Adrenal gland (tissue), 12 donors: ENCODE results near the gene TGFB1. TPM values are rescaled to one million over a fixed set of nuclear protein-coding genes. Genes with fewer than 3 reads are reported as not detected.

ENCODE experiments used
- DNase-seq, 7 donors: peaks; one replicate each; pipeline ENCODE4 v3.0.0-alpha.2; 2019 to 2020
- H3K27ac ChIP-seq, 5 donors: fragments of 200-600 bp; sonication (generic) in 4 of 5; 1 replicate in 3 of 5; 2 replicates in 2 of 5; pipeline versions ENCODE4 v1.5.1 to v1.8.0; 2016 to 2020; ENCODE audit warnings: mild to moderate bottlenecking in 1 of 5
- H3K27me3 ChIP-seq: fragments of 200-600 bp; 2 replicates; pipeline ENCODE4 v1.8.0; 2021
- H3K36me3 ChIP-seq, 2 donors: fragments of 200-600 bp; replicated peaks in 1 of 2; 1 replicate in 1 of 2; 2 replicates in 1 of 2; pipeline versions ENCODE4 v1.5.1 to v1.8.0; 2018 to 2022
- H3K4me1 ChIP-seq, 2 donors: fragments of 200-600 bp; replicated peaks in 1 of 2; 1 replicate in 1 of 2; 2 replicates in 1 of 2; pipeline versions ENCODE4 v1.5.1 to v1.8.0; 2018 to 2021
- H3K4me3 ChIP-seq, 4 donors: fragments of 200-600 bp; sonication (generic) in 3 of 4; one replicate each; pipeline ENCODE4 v1.5.1; 2016 to 2018
- H3K9me3 ChIP-seq, 3 donors: fragments of 200-600 bp; sonication (generic) in 1 of 3; replicated peaks in 1 of 3; 1 replicate in 2 of 3; 2 replicates in 1 of 3; pipeline versions ENCODE4 v1.5.1 to v1.8.0; 2016 to 2021
- CTCF ChIP-seq, 6 experiments: fragments of 450-650 bp in 4 of 6; fragments of 200-600 bp in 2 of 6; sonication (generic) in 1 of 6; IDR thresholded peaks; 1 replicate in 5 of 6; 2 replicates in 1 of 6; pipeline versions ENCODE4 v1.5.1 to v1.8.0; 2016 to 2021; ENCODE audit warnings: antibody characterized with exemption in 6 of 6, mild to moderate bottlenecking in 2 of 6, moderate library complexity in 1 of 6
- POLR2A ChIP-seq, 2 donors: fragments of 450-650 bp; IDR thresholded peaks; one replicate each; pipeline ENCODE4 v1.6.1; 2017; ENCODE audit warnings: antibody characterized with exemption in 2 of 2, mild to moderate bottlenecking in 2 of 2, moderate library complexity in 1 of 2
- WGBS, 4 donors: extraction: QIAGEN DNeasy Blood & Tissue Kit in 2 of 4; methylation state at CpG; one replicate each; pipeline versions ENCODE4 v1.1.5 to v1.1.7; 2013 to 2017; 5-methylcytosine and 5-hydroxymethylcytosine counted together
- intact Hi-C, 2 donors: fragments of 100-400 bp; cut with DNase I; formaldehyde crosslinking; loops; one replicate each; pipeline versions ENCODE4 v1.14.1 to v1.15.0; 2022 to 2023
- polyA plus RNA-seq, 3 donors: library from polyadenylated mRNA; stranded (reverse); fragments of 200-250 nt in 2 of 3; fragments of 350-450 nt in 1 of 3; fragmentation: Illumina TruSeq in 1 of 3; extraction: RNeasy Lipid Tissue Mini Kit (QIAGEN cat#74804) in 1 of 3; gene quantifications; one replicate each; pipeline ENCODE4 v1.2.3, GENCODE V29; 2013 to 2014
- total RNA-seq, 9 donors: library from RNA; depleted of rRNA in 4 of 9; stranded (reverse); fragments of >200 nt in 4 of 9; fragments of 120-200 nt in 1 of 9; fragmentation: NEBNext Ultra II Directional in 1 of 9; extraction: Animal tissue kit (Norgen Biotek cat#: 25700) in 1 of 9; gene quantifications; one replicate each; pipeline versions ENCODE4 v1.1.0 to v1.2.4, GENCODE V29; 2013 to 2023
- donor health status: healthy with polysubstance abuse.
- donor health status: Bipolar disorder and iron deficiency.
- donor health status: DM: yes; HTN: yes; CAD: no.
- donor health status: DM: no; HTN: no; CAD: no.
- donor health status: DM: no; HTN: no; CAD: no.
- donor health status: DM: yes; HTN: yes; CAD: no.

The TGFB1 gene
- total and polyA plus RNA-seq, 12 donors, result 1.6 to 75.9 (median 35.7) TPM

GRCh38 chr19:41357746-41358145, 4.0 kb upstream of the TGFB1 start:
- TF ChIP-seq CTCF (IDR thresholded peaks at IDR 0.05) (no peak), POLR2A (IDR thresholded peaks at IDR 0.05) (no peak)
- WGBS, 4 donors, result 77 to 96% (median 93%) methylated on average over 3 to 13 of the region's 13 CpGs

GRCh38 chr19:41356984-41357739, 3.4 kb upstream of the TGFB1 start:
- H3K27ac ChIP-seq, result no peak overlapping the region
- no peak overlapping the region for H3K4me3 ChIP-seq
- WGBS, 4 donors, result 78 to 82% (median 80%) methylated on average over 10 to 11 of the region's 11 CpGs
- no peak for TF ChIP-seq CTCF (IDR thresholded peaks at IDR 0.05)
- no peak for TF ChIP-seq POLR2A (IDR thresholded peaks at IDR 0.05)
- H3K9me3 ChIP-seq, result no peaks in the 10 kb centered on the region
- intact Hi-C loops, result no loop called here
- H3K27me3 ChIP-seq, result no peaks in the 10 kb centered on the region
- peaks cover 10 to 11% of the 10 kb centered on the region in 2 donors for H3K4me1 ChIP-seq
- H3K36me3 ChIP-seq, result no peaks in the 10 kb centered on the region
- no peak for DNase-seq

More at GRCh38 chr19:41357746-41358145, 4.0 kb upstream of the TGFB1 start:
- intact Hi-C loops, result no loop called here
- no peaks in the 10 kb centered on the region for H3K27me3 ChIP-seq
- H3K4me3 ChIP-seq, result no peak overlapping the region
- no peaks in the 10 kb centered on the region for H3K36me3 ChIP-seq
- peaks cover 7 to 10% of the 10 kb centered on the region in 2 donors for H3K4me1 ChIP-seq
- no peaks in the 10 kb centered on the region for H3K9me3 ChIP-seq
- no peak overlapping the region for H3K27ac ChIP-seq
- DNase-seq, result no peak

GRCh38 chr19:41355802-41356201, 2.1 kb upstream of the TGFB1 start:
- no peak for TF ChIP-seq POLR2A (IDR thresholded peaks at IDR 0.05)
- TF ChIP-seq CTCF (IDR thresholded peaks at IDR 0.05), result no peak
- no peak for DNase-seq
- H3K9me3 ChIP-seq, result no peaks in the 10 kb centered on the region
- intact Hi-C loops, result no loop called here
- peaks cover 17 to 23% of the 10 kb centered on the region in 2 donors for H3K4me1 ChIP-seq
- H3K4me3 ChIP-seq, result no peak overlapping the region
- H3K27me3 ChIP-seq, result no peaks in the 10 kb centered on the region
- no peaks in the 10 kb centered on the region for H3K36me3 ChIP-seq
- 72 to 92% (median 79%) methylated on average over 3 of the region's 3 CpGs for WGBS, 4 donors
- H3K27ac ChIP-seq, result no peak overlapping the region

GRCh38 chr19:41355035-41355434, 1.3 kb upstream of the TGFB1 start:
- Histone ChIP-seq H3K27me3 (no peaks in the 10 kb centered on the region), H3K27ac (no peak overlapping the region), H3K36me3 (no peaks in the 10 kb centered on the region), H3K9me3 (no peaks in the 10 kb centered on the region), H3K4me1 (peaks cover 17 to 29% of the 10 kb centered on the region in 2 donors), H3K4me3 (no peak overlapping the region)
- 79 to 100% (median 96%) methylated on average over 1 of the region's 1 CpG for WGBS, 4 donors
- intact Hi-C loops, result no loop called here
- TF ChIP-seq POLR2A (IDR thresholded peaks at IDR 0.05) (no peak), CTCF (IDR thresholded peaks at IDR 0.05) (no peak)
- DNase-seq, result no peak
